Activated CD8-positive, alpha-beta memory T cell treated with anti-CD3 and anti-CD28 coated beads, Interleukin-2, amount 50 U/mL, for 24 hours (primary cell): Measurements from ENCODE around the gene KCNE1.
"Not testable (repeated sequence)": the region's sequence is repeated elsewhere in the genome, so short reads cannot be mapped to it uniquely, and the experiment has no call there.

Source experiments
- DNase-seq: peaks from one replicate; pipeline ENCODE4 v3.0.0-alpha.2; 2020; ENCODE audit errors: extremely low read depth

KCNE1 gene

GRCh38 chr21:34511787-34512455 is at the start of gene KCNE1:
TSS of gene KCNE1 (minus strand) at chr21:34512210. CDS start at chr21:34449634, 62,576 bp downstream.
- no peak for DNase-seq

- no peak for DNase-seq
Measured at GRCh38 chr21:34561806-34562205, 49.8 kb upstream of the KCNE1 start.

DNA sequence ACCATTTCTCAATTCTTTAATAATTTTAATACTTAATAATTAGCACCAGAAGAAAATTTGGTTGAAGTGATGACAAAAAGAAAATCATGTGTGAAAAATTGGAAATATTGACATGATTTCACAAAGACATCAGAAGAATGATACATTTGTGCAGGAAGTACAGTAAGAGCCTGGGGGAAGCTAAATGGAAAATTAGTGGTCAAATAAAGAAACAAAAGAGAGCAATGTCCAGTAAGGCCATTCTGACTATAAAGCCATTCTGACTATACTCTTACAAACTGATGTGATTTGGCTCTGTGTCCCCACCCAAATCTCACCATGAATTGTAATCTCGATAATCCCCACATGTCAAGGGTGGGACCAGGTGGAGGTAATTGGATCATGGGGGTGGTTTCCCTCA is 48.6 kb upstream of the KCNE1 start:
- DNase-seq = no peak

DNA sequence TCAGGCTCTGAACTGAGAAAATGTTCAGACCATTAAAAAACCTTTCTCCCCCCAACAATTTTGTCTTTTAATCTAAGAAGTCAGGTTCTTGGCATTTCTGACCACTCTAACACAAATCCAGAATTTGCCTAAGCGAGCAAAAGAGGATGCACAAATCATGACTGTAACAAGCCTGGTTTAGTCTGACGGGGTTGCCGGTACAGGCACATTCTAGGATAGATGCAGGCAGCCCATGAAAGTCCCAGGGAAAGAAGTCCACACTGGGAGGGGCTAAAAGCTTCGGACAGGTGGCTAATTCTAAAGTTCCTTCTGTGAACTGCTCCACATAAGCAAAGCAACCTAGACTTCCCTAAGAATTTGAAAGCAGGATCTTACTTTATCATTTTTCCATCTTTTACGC is 48.0 kb upstream of the KCNE1 start:
- DNase-seq = no peak

- no peak for DNase-seq
Measured at GRCh38 chr21:34559089-34559631, 47.1 kb upstream of the KCNE1 start.

GRCh38 chr21:34558166-34558565 is 46.2 kb upstream of the KCNE1 start:
- DNase-seq = no peak

GRCh38 chr21:34557261-34557660 is 45.3 kb upstream of the KCNE1 start:
- DNase-seq = no peak

DNA sequence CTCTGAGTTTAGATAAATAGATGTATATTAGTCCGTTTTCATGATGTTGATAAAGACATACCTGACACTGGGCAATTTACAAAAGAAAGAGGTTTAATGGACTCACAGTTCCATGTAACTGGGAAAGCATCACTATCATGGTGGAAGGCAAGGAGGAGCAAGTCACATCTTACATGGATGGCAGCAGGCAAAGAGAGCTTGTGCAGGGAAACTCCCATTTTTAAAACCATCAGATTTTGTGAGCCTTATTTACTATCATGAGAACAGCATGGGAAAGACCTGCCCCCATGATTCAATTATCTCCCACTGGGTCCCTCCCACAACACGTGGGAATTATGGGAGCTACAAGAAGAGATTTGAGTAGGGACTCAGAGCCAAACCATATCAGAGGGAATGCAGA is 42.7 kb upstream of the KCNE1 start:
- not testable (repeated sequence) for DNase-seq

DNA sequence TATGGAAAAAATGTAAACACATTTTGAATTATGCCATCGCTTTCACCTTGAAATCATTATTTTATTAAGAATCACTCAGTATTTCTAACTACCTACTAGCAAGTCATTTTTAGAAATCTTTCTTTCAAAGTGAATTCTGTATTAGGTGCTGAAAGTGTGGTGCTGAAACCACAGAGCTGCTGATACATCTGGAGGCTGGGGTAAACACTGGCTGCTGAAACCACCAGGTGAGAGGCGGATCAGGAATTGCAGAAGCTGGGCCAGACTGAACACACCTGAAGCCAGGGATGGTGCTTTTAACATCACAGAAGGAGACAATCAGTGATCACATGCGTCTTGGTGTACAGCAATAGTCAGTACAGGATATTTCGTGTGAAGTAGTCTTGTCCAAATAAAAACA is 42.2 kb upstream of the KCNE1 start:
- DNase-seq = no peak

- DNase-seq = no peak
Measured at GRCh38 chr21:34553151-34553952, 41.3 kb upstream of the KCNE1 start.

GRCh38 chr21:34552360-34553098 is 40.5 kb upstream of the KCNE1 start:
- no peak for DNase-seq

GRCh38 chr21:34550182-34550799 is 38.3 kb upstream of the KCNE1 start:
- no peak for DNase-seq

DNA sequence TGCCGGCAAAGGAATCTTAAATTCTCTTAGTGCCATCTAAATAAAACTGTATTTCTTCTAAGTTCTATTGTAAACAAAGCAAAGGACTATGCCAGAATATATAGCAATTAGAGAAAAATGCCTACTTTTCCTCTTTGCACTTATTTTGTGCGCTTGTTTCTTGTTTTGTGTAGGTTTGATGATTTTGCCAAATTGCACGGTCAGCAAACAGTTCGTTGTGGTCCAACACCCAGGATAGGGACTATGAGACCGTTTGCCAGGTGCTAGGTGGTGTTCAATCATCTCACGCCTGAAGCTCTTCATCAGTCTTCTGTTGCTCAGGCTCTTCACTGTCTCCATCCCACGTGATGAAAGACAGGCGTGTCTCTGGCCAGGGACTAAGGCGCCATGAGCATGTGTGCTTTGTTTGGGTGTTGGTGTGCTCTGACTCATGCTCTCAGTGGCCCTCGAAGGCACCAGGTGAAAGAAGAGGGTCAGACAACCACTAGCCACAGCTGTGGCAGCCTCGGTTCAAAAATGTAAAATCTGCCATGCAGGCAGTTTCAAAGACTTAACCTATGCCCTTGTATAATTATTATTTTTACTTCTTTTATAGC is 36.9 kb upstream of the KCNE1 start:
- DNase-seq = no peak

GRCh38 chr21:34546542-34546941 is 34.5 kb upstream of the KCNE1 start:
- DNase-seq = no peak

GRCh38 chr21:34545079-34545884 is 33.3 kb upstream of the KCNE1 start:
- no peak for DNase-seq

- DNase-seq = no peak
Measured at GRCh38 chr21:34544032-34544496, 32.1 kb upstream of the KCNE1 start.

DNA sequence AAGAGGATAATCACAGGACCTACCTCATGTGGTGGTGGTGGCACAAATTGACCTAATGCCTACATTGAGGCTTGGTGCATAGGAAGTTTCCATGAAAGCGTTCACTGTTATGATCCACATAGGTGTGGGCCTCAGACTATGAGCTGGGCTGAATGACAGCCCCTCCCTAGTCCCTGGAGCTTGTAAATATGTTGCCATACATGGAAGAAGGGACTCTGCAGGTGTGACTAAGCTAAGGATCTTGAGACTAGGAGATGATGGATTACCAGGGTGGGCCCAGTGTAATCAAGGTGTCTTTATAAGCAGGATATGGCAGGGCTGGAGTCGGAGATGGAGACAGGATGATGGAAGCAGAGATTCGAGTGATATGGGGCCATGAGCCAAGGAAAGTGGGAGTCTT is 31.0 kb upstream of the KCNE1 start:
- no peak for DNase-seq

DNA sequence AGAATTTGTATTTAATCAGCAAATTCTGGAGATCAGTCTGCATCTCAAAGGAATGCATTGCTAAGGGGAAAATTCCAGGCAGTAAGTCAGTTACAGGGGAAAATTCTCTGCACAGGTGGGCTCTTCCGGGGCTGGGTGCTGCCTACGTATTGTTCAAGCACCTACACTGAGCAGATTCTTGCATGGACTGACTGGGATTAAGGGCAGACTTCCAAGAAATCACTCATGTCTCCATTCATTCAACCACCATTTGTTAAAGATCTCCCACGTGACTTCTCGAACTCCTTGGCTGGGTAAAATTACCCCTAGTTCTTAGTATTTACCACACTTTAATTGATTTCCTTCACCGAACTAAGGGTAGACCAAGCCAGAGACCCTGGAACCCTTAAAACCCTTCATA is 28.2 kb upstream of the KCNE1 start:
- DNase-seq = no peak

DNA sequence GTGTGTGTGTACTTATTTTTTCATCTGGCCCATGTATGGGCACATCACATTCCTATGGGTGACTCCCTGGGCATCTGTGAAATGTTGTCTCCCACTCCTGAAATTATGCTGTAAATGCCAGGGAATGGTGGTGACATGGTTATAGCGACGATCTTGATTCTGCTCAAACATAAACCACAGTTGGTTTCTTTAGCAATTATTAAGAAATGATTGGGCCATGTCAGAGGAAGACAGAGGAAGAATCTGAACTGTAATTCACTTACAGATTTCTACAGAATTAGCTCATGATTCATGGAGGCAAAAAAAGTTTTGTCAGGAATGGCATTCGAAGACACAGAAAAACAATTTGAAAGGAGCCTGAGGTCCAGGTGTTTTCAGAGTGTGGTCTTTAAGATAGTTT is 25.8 kb upstream of the KCNE1 start:
- no peak for DNase-seq

- DNase-seq = no peak
Measured at GRCh38 chr21:34536820-34537219, 24.8 kb upstream of the KCNE1 start.

GRCh38 chr21:34536311-34536710 is 24.3 kb upstream of the KCNE1 start:
- DNase-seq = no peak
